Coronary artery (tissue), 2 donors: ENCODE results near the gene GPBP1.
"Not testable (repeated sequence)": the region's sequence is repeated elsewhere in the genome, so short reads cannot be mapped to it uniquely, and the experiment has no call there.

Experiments used
- DNase-seq: peaks from one replicate; pipeline ENCODE4 v3.0.0-alpha.2; 2017; ENCODE audit warnings: low spot score
- H3K27ac ChIP-seq, 2 donors: fragments of 200-600 bp; sonication (generic); one replicate each; pipeline ENCODE4 v1.5.1; 2016 to 2019
- H3K4me3 ChIP-seq: fragments of 200-600 bp; sonication (generic); 2 replicates; pipeline ENCODE4 v1.5.1; 2016; ENCODE audit warnings: mild to moderate bottlenecking, moderate library complexity
- CTCF ChIP-seq: fragments of 200-600 bp; sonication (generic); IDR thresholded peaks from one replicate; pipeline ENCODE4 v1.5.1; 2019; ENCODE audit warnings: antibody characterized with exemption

Gene GPBP1

GRCh38 chr5:57172466-57173318 lies 1.2 kb upstream of the GPBP1 start:
- no peak for TF ChIP-seq CTCF
- Histone ChIP-seq H3K27ac (peak overlapping the region; percentile 99), H3K4me3 (peak overlapping the region; percentile 98)
- DNase-seq = no peak

GRCh38 chr5:57174128-57174889 lies 450 bp downstream of the GPBP1 start:
- peak overlapping the region; percentile 98 for H3K4me3 ChIP-seq
- H3K27ac ChIP-seq = peak overlapping the region; percentile 99
- TF ChIP-seq CTCF = no peak
- peak; percentile 74 for DNase-seq

GRCh38 chr5:57174890-57175510 lies 1.1 kb downstream of the GPBP1 start:
- DNase-seq = no peak
- H3K4me3 ChIP-seq = peak overlapping the region; percentile 98
- TF ChIP-seq CTCF = no peak

GRCh38 chr5:57175551-57176309 lies 1.9 kb downstream of the GPBP1 start:
- no peak for TF ChIP-seq CTCF
- Histone ChIP-seq H3K27ac (peak overlapping the region; percentile 66 to 99), H3K4me3 (peak overlapping the region; percentile 98)
- DNase-seq = no peak

More at GRCh38 chr5:57174890-57175510, 1.1 kb downstream of the GPBP1 start:
- peak overlapping the region; percentile 99 for H3K27ac ChIP-seq

- no peak for DNase-seq
- H3K4me3 ChIP-seq = peak overlapping the region; percentile 98
- TF ChIP-seq CTCF = no peak
Measured at GRCh38 chr5:57176350-57176857, 2.5 kb downstream of the GPBP1 start.

GRCh38 chr5:57177479-57178156 lies 3.8 kb downstream of the GPBP1 start:
- H3K4me3 ChIP-seq = peak overlapping the region; percentile 98

More at GRCh38 chr5:57176350-57176857, 2.5 kb downstream of the GPBP1 start:
- peak overlapping the region; percentile 66 to 99 for H3K27ac ChIP-seq

GRCh38 chr5:57178238-57178637 lies 4.4 kb downstream of the GPBP1 start:
- Histone ChIP-seq H3K27ac (peak overlapping the region in 1 of 2 donors; percentile 29), H3K4me3 (peak overlapping the region; percentile 98)
- DNase-seq = not testable (repeated sequence)

More at GRCh38 chr5:57177479-57178156, 3.8 kb downstream of the GPBP1 start:
- H3K27ac ChIP-seq = no peak overlapping the region
- no peak for TF ChIP-seq CTCF
- DNase-seq = no peak
